Colonic mucosa (tissue), 4 donors: Measurements from ENCODE around the gene IGIP. TPM values are rescaled to one million over a fixed set of nuclear protein-coding genes. Genes with fewer than 3 reads are reported as not detected.

Experiments
- DNase-seq: peaks from one replicate; pipeline ENCODE4 v3.0.0-alpha.2; 2020
- H3K27ac ChIP-seq: fragments of 200-600 bp; one replicate; pipeline ENCODE4 v1.8.0; 2021
- H3K27me3 ChIP-seq: fragments of 200-600 bp; one replicate; pipeline ENCODE4 v1.8.0; 2021
- H3K36me3 ChIP-seq: fragments of 200-600 bp; one replicate; pipeline ENCODE4 v1.8.0; 2021
- H3K4me1 ChIP-seq: fragments of 200-600 bp; one replicate; pipeline ENCODE4 v1.8.0; 2021; ENCODE audit warnings: mild to moderate bottlenecking
- H3K4me3 ChIP-seq: fragments of 200-600 bp; one replicate; pipeline ENCODE4 v1.8.0; 2021
- H3K9ac ChIP-seq, 2 donors: one replicate each; pipeline ENCODE4 v1.7.0; 2013; ENCODE audit warnings: control low read depth in 2 of 2, low read depth in 2 of 2, low read length in 2 of 2
- H3K9me3 ChIP-seq: fragments of 200-600 bp; one replicate; pipeline ENCODE4 v1.8.0; 2021
- intact Hi-C: fragments of 100-400 bp; cut with DNase I; formaldehyde crosslinking; loops from one replicate; pipeline ENCODE4 v1.14.1; 2022
- total RNA-seq, 2 donors: library from RNA; stranded (reverse); fragmentation: NEBNext Ultra II Directional in 1 of 2; extraction: Animal tissue kit (Norgen Biotek cat#: 25700) in 1 of 2; gene quantifications; one replicate each; pipeline ENCODE4 v1.2.1, GENCODE V29; 2021
- TF ChIP-seq, protein P1 (sequence below): fragments of 200-600 bp; IDR thresholded peaks from one replicate; pipeline ENCODE4 v1.8.0; 2022; ENCODE audit warnings: antibody characterized with exemption, mild to moderate bottlenecking
- donor health status: healthy.
- donor health status: DM: no; HTN: no; CAD: no.
- donor health status: DM: no; HTN: no; CAD: no.

The IGIP gene
- total RNA-seq, 2 donors from 2014 or later: 7.8 to 9.5 TPM

DNA sequence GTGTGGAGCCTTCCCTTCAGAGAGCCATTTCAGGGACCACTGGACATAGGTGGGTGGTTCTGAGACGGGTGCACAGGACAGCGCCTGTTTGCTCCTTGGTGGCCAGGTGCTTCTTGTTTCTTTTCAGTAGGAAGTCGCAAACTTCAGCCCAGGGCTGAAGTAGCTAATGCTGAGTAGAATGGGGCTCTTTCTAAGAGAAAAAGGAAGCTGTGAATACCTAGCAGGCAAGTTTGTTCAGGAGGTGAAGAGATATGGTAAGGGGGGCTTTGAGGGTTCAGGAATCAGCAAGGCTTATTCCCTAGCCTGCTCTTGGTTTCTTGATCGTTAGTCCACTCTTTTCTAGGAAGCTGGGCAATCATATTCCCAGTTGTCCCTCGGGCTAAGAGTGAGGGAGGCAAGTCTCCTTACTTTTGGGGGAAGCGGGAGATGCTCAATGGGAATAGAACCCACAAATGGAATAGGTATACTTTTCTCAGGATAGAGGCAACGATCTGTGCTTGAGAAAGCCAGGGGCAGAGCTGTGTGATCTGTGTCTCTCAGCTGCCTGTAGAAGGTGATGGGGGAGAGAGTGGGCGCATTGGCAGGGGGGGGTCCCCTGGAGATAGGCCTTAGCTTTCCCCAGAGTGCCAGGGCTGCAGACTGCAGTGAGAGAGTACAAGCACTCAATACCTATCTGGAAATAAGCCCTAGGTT, 13.7 kb upstream of the IGIP start:
- Histone ChIP-seq H3K4me3 (no peak overlapping the region), H3K9me3 (no peaks in the 10 kb centered on the region), H3K9ac (no peak overlapping the region), H3K4me1 (peaks cover 7% of the 10 kb centered on the region), H3K27me3 (no peaks in the 10 kb centered on the region), H3K27ac (no peak overlapping the region), H3K36me3 (no peaks in the 10 kb centered on the region)
- no peak for DNase-seq
- intact Hi-C loops: no loop called here
- TF ChIP-seq, protein P1, sequence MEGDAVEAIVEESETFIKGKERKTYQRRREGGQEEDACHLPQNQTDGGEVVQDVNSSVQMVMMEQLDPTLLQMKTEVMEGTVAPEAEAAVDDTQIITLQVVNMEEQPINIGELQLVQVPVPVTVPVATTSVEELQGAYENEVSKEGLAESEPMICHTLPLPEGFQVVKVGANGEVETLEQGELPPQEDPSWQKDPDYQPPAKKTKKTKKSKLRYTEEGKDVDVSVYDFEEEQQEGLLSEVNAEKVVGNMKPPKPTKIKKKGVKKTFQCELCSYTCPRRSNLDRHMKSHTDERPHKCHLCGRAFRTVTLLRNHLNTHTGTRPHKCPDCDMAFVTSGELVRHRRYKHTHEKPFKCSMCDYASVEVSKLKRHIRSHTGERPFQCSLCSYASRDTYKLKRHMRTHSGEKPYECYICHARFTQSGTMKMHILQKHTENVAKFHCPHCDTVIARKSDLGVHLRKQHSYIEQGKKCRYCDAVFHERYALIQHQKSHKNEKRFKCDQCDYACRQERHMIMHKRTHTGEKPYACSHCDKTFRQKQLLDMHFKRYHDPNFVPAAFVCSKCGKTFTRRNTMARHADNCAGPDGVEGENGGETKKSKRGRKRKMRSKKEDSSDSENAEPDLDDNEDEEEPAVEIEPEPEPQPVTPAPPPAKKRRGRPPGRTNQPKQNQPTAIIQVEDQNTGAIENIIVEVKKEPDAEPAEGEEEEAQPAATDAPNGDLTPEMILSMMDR: no peak

DNA sequence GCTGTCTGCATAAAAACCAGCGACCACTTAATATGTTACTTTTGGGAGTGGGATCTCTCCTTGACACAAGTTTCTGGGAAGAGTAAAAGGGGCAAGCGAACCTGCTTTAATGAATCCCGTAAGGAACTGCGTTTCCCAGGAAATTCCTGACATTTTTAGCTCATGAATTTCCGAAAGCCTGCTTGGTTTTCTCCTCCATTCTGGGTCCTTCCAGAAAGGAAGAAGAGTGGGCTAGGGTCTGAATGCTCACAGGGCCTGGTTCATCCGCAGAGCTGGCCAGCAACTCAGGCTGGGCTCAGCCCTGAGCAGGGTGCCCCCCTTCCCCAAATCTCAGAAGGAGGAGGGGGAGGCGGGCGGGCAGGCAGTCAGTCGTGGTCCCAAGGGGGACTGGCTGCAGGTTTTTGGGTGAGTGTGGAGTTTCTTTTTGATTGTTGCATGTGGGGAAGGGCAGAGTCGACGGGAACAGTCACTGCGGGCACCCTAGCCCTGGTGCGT, 13.0 kb upstream of the IGIP start:
- Histone ChIP-seq H3K9ac (peak overlapping the region in 1 of 2 donors; percentile 88), H3K4me3 (peak overlapping the region; percentile 66), H3K4me1 (peaks cover 7% of the 10 kb centered on the region), H3K27me3 (no peaks in the 10 kb centered on the region), H3K27ac (no peak overlapping the region), H3K9me3 (no peaks in the 10 kb centered on the region), H3K36me3 (no peaks in the 10 kb centered on the region)
- intact Hi-C loops: no loop called here
- peak; percentile 18 for DNase-seq
- TF ChIP-seq, protein P1: no peak

DNA sequence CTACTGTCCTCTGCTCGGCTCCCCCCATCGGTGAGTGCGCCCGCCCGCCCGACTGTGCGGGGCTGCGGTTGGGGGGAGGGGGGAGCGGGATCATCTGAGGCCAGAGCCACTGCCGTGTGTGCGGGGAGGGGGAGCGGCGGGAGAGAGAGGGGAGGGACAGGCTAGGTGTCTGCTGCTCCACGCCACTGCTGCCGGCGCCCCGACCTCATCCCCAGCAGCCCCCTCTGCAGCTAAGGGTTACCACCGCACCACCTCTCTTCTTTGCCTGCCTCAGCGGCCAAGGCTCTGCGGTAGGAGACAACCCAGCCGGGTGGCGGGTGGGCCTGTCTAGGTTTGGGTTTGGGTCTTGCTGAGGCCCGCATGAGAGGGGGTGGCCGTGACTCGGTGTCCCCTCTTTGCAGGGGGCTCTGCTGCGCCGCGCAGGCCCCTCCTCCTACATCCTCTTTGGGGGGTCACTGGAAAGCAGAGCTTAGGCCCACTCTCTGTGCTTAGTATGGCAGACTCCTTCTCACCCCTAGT, 12.5 kb upstream of the IGIP start:
- peaks cover 7% of the 10 kb centered on the region for H3K4me1 ChIP-seq
- intact Hi-C loops: no loop called here
- H3K36me3 ChIP-seq: no peaks in the 10 kb centered on the region
- H3K27me3 ChIP-seq: no peaks in the 10 kb centered on the region
- DNase-seq: peak; percentile 29
- TF ChIP-seq, protein P1: no peak
- peak overlapping the region; percentile 91 for H3K27ac ChIP-seq
- no peaks in the 10 kb centered on the region for H3K9me3 ChIP-seq
- peak overlapping the region; percentile 76 to 88 for H3K9ac ChIP-seq
- peak overlapping the region; percentile 66 for H3K4me3 ChIP-seq

DNA sequence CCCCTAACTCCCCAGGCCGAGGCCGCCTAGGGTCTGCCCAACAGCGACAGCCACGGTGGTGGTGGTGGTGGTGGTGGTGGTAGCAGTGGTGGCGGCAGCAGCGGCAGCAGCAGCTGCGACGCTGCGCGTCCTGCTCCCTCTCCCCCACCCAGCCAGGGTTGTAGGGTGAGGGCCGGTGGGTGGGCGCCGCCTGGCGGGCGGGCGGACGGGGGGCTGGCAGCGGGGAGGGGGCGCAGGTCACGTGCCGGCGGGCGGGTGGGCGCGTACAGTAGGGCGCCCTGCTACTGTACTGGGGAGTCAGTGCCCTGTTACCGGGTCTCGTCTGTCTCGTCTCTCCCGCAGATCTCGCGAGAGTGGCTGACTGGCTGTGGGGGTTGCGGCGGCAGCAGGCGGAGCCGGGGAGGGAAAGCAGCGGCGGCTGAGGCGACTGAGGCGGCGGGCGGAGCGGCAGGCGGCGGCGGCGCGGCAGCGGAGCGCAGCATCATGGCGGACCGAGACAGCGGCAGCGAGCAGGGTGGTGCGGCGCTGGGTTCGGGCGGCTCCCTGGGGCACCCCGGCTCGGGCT, 12.0 kb upstream of the IGIP start, which contains the start of gene PURA:
TSS of gene PURA (plus strand) at position 411 of the 565 bp plus-strand sequence. CDS start at position 484, 73 bp downstream.
- Histone ChIP-seq H3K4me1 (peaks cover 7% of the 10 kb centered on the region), H3K27ac (peak within 1 kb of the TSS; percentile 91), H3K9me3 (no peaks in the 10 kb centered on the region), H3K9ac (peak within 1 kb of the TSS; percentile 87 to 88), H3K4me3 (peak within 1 kb of the TSS; percentile 66), H3K36me3 (no peaks in the 10 kb centered on the region), H3K27me3 (no peaks in the 10 kb centered on the region)
- intact Hi-C loops: no loop called here
- peak; percentile 95 for DNase-seq
- TF ChIP-seq, protein P1: no peak

DNA sequence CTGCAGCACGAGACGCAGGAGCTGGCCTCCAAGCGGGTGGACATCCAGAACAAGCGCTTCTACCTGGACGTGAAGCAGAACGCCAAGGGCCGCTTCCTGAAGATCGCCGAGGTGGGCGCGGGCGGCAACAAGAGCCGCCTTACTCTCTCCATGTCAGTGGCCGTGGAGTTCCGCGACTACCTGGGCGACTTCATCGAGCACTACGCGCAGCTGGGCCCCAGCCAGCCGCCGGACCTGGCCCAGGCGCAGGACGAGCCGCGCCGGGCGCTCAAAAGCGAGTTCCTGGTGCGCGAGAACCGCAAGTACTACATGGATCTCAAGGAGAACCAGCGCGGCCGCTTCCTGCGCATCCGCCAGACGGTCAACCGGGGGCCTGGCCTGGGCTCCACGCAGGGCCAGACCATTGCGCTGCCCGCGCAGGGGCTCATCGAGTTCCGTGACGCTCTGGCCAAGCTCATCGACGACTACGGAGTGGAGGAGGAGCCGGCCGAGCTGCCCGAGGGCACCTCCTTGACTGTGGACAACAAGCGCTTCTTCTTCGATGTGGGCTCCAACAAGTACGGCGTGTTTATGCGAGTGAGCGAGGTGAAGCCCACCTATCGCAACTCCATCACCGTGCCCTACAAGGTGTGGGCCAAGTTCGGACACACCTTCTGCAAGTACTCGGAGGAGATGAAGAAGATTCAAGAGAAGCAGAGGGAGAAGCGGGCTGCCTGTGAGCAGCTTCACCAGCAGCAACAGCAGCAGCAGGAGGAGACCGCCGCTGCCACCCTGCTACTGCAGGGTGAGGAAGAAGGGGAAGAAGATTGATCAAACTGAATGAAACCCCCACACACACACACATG, 11.2 kb upstream of the IGIP start:
- H3K27me3 ChIP-seq: no peaks in the 10 kb centered on the region
- H3K27ac ChIP-seq: peak overlapping the region; percentile 91
- H3K9ac ChIP-seq: peak overlapping the region; percentile 80 to 87
- H3K9me3 ChIP-seq: no peaks in the 10 kb centered on the region
- DNase-seq: peak; percentile 64
- TF ChIP-seq, protein P1: no peak
- H3K4me1 ChIP-seq: peaks cover 7% of the 10 kb centered on the region
- no peaks in the 10 kb centered on the region for H3K36me3 ChIP-seq
- H3K4me3 ChIP-seq: peak overlapping the region; percentile 66
- intact Hi-C loops: no loop called here
